Adrenal gland (tissue), 5 donors: ENCODE measurements around the gene TMIGD2.

Experiments
- CTCF ChIP-seq, 6 experiments: fragments of 450-650 bp in 4 of 6; fragments of 200-600 bp in 2 of 6; sonication (generic) in 1 of 6; IDR thresholded peaks; 1 replicate in 5 of 6; 2 replicates in 1 of 6; pipeline versions ENCODE4 v1.5.1 to v1.8.0; 2016 to 2021; ENCODE audit warnings: antibody characterized with exemption in 6 of 6, mild to moderate bottlenecking in 2 of 6, moderate library complexity in 1 of 6
- POLR2A ChIP-seq, 2 donors: fragments of 450-650 bp; IDR thresholded peaks; one replicate each; pipeline ENCODE4 v1.6.1; 2017; ENCODE audit warnings: antibody characterized with exemption in 2 of 2, mild to moderate bottlenecking in 2 of 2, moderate library complexity in 1 of 2
- donor health status: DM: no; HTN: no; CAD: no.

GRCh38 chr19:4329858-4330257 is 27.7 kb upstream of the TMIGD2 start:
- TF ChIP-seq POLR2A (IDR thresholded peaks at IDR 0.05) (no peak), CTCF (IDR thresholded peaks at IDR 0.05) (no peak)
